Peyer's patch (tissue), 4 donors: ENCODE measurements around the gene JMJD4. TPM values are rescaled to one million over a fixed set of nuclear protein-coding genes. Genes with fewer than 3 reads are reported as not detected.

Experiments used
- DNase-seq, 3 donors: peaks; one replicate each; pipeline ENCODE4 v3.0.0-alpha.2; 2017 to 2019
- H3K27ac ChIP-seq, 4 donors: fragments of 200-600 bp; sonication (generic); one replicate each; pipeline ENCODE4 v1.5.1; 2016 to 2019
- H3K27me3 ChIP-seq, 2 donors: fragments of 200-600 bp; sonication (generic); one replicate each; pipeline ENCODE4 v1.5.1; 2019
- H3K36me3 ChIP-seq, 3 donors: fragments of 200-600 bp; sonication (generic); one replicate each; pipeline ENCODE4 v1.5.1; 2016 to 2019
- H3K4me1 ChIP-seq, 4 donors: fragments of 200-600 bp; sonication (generic); one replicate each; pipeline ENCODE4 v1.5.1; 2016 to 2019
- H3K4me3 ChIP-seq, 4 donors: fragments of 200-600 bp; sonication (generic); 1 replicate in 3 of 4; 2 replicates in 1 of 4; pipeline ENCODE4 v1.5.1; 2016 to 2019; ENCODE audit warnings: mild to moderate bottlenecking in 1 of 4
- H3K9me3 ChIP-seq, 4 donors: fragments of 200-600 bp; sonication (generic); one replicate each; pipeline ENCODE4 v1.5.1; 2016 to 2019; ENCODE audit warnings: mild to moderate bottlenecking in 1 of 4
- CTCF ChIP-seq, 6 experiments: fragments of 450-650 bp in 4 of 6; fragments of 200-600 bp in 2 of 6; sonication (generic) in 1 of 6; IDR thresholded peaks; one replicate each; pipeline ENCODE4 v1.5.1; 2017 to 2019; ENCODE audit warnings: antibody characterized with exemption in 6 of 6, mild to moderate bottlenecking in 3 of 6, moderate library complexity in 1 of 6
- POLR2A ChIP-seq, 2 donors: fragments of 450-650 bp; IDR thresholded peaks; one replicate each; pipeline ENCODE4 v1.5.1; 2017; ENCODE audit warnings: antibody characterized with exemption in 2 of 2, mild to moderate bottlenecking in 2 of 2, moderate library complexity in 2 of 2
- total RNA-seq, 4 donors: library from RNA; depleted of rRNA; stranded (reverse); fragments of >200 nt; gene quantifications; one replicate each; pipeline ENCODE4 v1.1.0, GENCODE V29; 2016

Gene JMJD4
- total RNA-seq, 4 donors from 2014 or later: 14.9 to 28.4 (median 20.7) TPM

DNA sequence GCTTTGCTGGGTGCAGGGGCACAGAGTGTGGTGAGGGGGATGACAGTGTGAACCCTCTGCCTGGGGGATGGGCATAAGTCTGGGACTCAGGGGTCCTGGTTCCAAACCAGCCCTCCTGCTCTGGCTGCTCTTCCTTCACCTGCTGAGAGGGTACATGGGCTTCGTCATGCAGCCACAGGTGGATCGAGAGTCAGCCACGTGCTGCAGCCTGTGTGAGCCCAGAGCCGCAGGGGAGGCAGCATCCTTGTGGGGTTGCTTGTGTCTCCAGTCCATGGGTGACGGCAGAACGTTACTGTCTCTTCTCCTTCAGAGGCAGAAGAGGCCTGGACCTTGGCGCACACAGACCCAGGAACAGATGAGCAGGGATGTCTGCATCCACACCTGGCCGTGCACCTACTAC lies 12.3 kb upstream of the JMJD4 start:
- no peak for TF ChIP-seq CTCF (IDR thresholded peaks at IDR 0.05)
- no peak for TF ChIP-seq POLR2A (IDR thresholded peaks at IDR 0.05)

GRCh38 chr1:227746676-227747075 lies 11.6 kb upstream of the JMJD4 start:
- DNase-seq: no peak
- Histone ChIP-seq H3K9me3 (no peaks in the 10 kb centered on the region), H3K4me3 (no peak overlapping the region), H3K36me3 (peaks cover 0 to 19% (median 0%) of the 10 kb centered on the region in 3 donors), H3K27me3 (no peaks in the 10 kb centered on the region), H3K4me1 (peaks cover 0 to 14% (median 0%) of the 10 kb centered on the region in 4 donors), H3K27ac (no peak overlapping the region)
- TF ChIP-seq CTCF (IDR thresholded peaks at IDR 0.05): no peak
- no peak for TF ChIP-seq POLR2A (IDR thresholded peaks at IDR 0.05)

More for the DNA sequence above, 12.3 kb upstream of the JMJD4 start:
- Histone ChIP-seq H3K4me1 (peaks cover 0 to 14% (median 0%) of the 10 kb centered on the region in 4 donors), H3K27ac (peak overlapping the region in 3 of 4 donors; percentile 46 to 79 (median 65)), H3K4me3 (no peak overlapping the region), H3K9me3 (no peaks in the 10 kb centered on the region), H3K27me3 (no peaks in the 10 kb centered on the region), H3K36me3 (peaks cover 0 to 19% (median 0%) of the 10 kb centered on the region in 3 donors)
- DNase-seq: no peak

DNA sequence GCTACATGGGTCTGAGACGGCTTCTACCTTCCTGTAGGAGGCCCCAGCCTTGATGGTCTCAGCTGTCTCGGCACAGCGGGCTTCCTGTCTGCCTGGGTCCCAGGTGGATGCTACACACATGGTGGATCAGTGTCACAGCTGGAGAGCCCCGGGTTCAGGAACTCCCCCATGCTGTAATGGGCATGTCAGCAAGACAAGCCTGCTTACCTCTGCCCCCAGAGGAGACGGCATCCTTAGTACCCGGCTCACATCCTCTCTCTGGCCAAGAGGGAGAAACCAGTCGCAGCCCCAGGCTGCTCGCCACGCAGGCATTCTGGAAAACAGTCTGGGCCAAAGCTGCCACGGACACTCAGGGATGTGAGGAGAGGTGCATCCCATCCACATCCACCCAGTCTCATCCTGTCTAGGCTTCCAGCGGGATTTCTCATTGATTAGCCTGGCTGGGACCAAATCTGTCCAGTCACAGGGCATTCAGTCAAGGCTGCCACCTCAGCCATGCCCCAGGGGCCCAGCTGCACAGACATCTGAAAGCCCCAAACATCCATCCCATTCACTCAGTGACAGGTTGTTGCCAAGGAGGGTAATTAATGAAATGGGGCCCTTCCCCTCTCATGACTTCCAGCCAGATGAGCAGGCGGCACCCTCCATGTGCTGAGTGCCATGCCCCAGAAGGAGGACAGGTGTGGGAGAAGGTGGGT lies 10.6 kb upstream of the JMJD4 start:
- TF ChIP-seq POLR2A (IDR thresholded peaks at IDR 0.05): no peak
- no peak for TF ChIP-seq CTCF (IDR thresholded peaks at IDR 0.05)
- Histone ChIP-seq H3K36me3 (peaks cover 0 to 11% (median 0%) of the 10 kb centered on the region in 3 donors), H3K9me3 (no peaks in the 10 kb centered on the region), H3K27ac (no peak overlapping the region), H3K4me3 (no peak overlapping the region), H3K4me1 (peaks cover 0 to 14% (median 0%) of the 10 kb centered on the region in 4 donors), H3K27me3 (no peaks in the 10 kb centered on the region)
- DNase-seq: no peak

DNA sequence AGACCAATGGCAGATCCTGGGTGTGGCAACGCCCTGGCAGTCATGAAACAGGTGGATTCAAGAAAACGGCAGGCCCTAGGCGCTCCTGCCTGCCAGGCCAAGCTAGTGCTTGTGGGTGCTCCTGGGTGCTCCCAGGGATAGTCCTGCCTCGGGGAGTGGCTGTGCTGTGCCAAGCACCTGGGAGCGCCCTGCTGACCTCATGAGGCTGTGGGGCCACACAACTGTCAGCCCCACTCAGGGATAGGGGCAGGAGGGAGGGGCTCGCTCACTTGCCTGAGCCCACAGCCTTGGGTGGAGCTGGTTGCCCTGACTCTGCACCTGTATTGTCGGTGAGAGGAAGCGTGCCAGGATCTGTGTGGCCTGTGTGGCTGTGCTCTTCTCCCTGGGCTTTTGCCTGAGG lies 9.6 kb upstream of the JMJD4 start:
- H3K36me3 ChIP-seq: peaks cover 0 to 5% (median 0%) of the 10 kb centered on the region in 3 donors
- TF ChIP-seq CTCF (IDR thresholded peaks at IDR 0.05): no peak
- no peak for TF ChIP-seq POLR2A (IDR thresholded peaks at IDR 0.05)
- H3K27ac ChIP-seq: no peak overlapping the region
- no peaks in the 10 kb centered on the region for H3K27me3 ChIP-seq
- H3K4me3 ChIP-seq: no peak overlapping the region
- H3K9me3 ChIP-seq: no peaks in the 10 kb centered on the region
- no peak for DNase-seq
- peaks cover 0 to 14% (median 0%) of the 10 kb centered on the region in 4 donors for H3K4me1 ChIP-seq

GRCh38 chr1:227742738-227743715 lies 7.9 kb upstream of the JMJD4 start:
- peaks cover 0 to 10% (median 0%) of the 10 kb centered on the region in 4 donors for H3K4me1 ChIP-seq
- no peaks in the 10 kb centered on the region for H3K9me3 ChIP-seq
- DNase-seq: peak in 1 of 3 donors; percentile 28
- TF ChIP-seq CTCF (IDR thresholded peaks at IDR 0.05): no peak
- no peak for TF ChIP-seq POLR2A (IDR thresholded peaks at IDR 0.05)
- no peaks in the 10 kb centered on the region for H3K27me3 ChIP-seq
- H3K36me3 ChIP-seq: peaks cover 0 to 5% (median 0%) of the 10 kb centered on the region in 3 donors
- H3K4me3 ChIP-seq: no peak overlapping the region
- H3K27ac ChIP-seq: no peak overlapping the region
